HEK293 (cell line): ENCODE results near the gene PIM3.

ENCODE experiments used
- GLI4 ChIP-seq: fragments of 450-650 bp; formaldehyde crosslinking; IDR thresholded peaks from 2 replicates; pipeline ENCODE4 v1.5.1; 2016; ENCODE audit warnings: missing biosample characterization, missing genetic modification characterization
- GLIS1 ChIP-seq: fragments of 450-650 bp; formaldehyde crosslinking; IDR thresholded peaks from 2 replicates; pipeline ENCODE4 v1.5.1; 2016; ENCODE audit warnings: missing biosample characterization, missing genetic modification characterization
- HOXD13 ChIP-seq: sonication (generic); formaldehyde crosslinking; IDR thresholded peaks from 2 replicates; pipeline ENCODE4 v1.8.0; 2022; ENCODE audit warnings: missing genetic modification reagents, borderline replicate concordance
- SETDB1 ChIP-seq: IDR thresholded peaks from one replicate; pipeline ENCODE4 v1.6.1; 2017; ENCODE audit warnings: mild to moderate bottlenecking, low read length, moderate library complexity, mixed read lengths; ENCODE audit not compliant: insufficient read length
- YY1 ChIP-seq: fragments of 450-650 bp; formaldehyde crosslinking; IDR thresholded peaks from 2 replicates; pipeline ENCODE4 v1.5.1; 2018; ENCODE audit warnings: missing biosample characterization, missing genetic modification characterization
- ZEB2 ChIP-seq: fragments of 450-650 bp; formaldehyde crosslinking; IDR thresholded peaks from 2 replicates; pipeline ENCODE4 v1.5.1; 2016; ENCODE audit warnings: missing biosample characterization, missing genetic modification characterization
- ZFP37 ChIP-seq: fragments of 450-650 bp; formaldehyde crosslinking; IDR thresholded peaks from 2 replicates; pipeline ENCODE4 v1.5.1; 2016; ENCODE audit warnings: missing biosample characterization, missing genetic modification characterization
- ZNF19 ChIP-seq: fragments of 450-650 bp; formaldehyde crosslinking; IDR thresholded peaks from 2 replicates; pipeline ENCODE4; 2016; ENCODE audit warnings: missing biosample characterization, missing genetic modification characterization, low read depth
- ZNF23 ChIP-seq: fragments of 450-650 bp; formaldehyde crosslinking; IDR thresholded peaks from 2 replicates; pipeline ENCODE4 v1.5.1; 2016; ENCODE audit warnings: missing biosample characterization, missing genetic modification characterization, borderline replicate concordance
- ZNF324 ChIP-seq: fragments of 450-650 bp; formaldehyde crosslinking; IDR thresholded peaks from 2 replicates; pipeline ENCODE4 v1.5.1; 2016; ENCODE audit warnings: missing biosample characterization, missing genetic modification characterization
- ZNF341 ChIP-seq: fragments of 450-650 bp; formaldehyde crosslinking; IDR thresholded peaks from 2 replicates; pipeline ENCODE4; 2016; ENCODE audit warnings: low read depth, missing biosample characterization, missing genetic modification characterization
- ZNF366 ChIP-seq: fragments of 450-650 bp; formaldehyde crosslinking; conservative IDR thresholded peaks from 2 replicates; pipeline ENCODE4 v1.5.1; 2016; ENCODE audit warnings: missing biosample characterization, missing genetic modification characterization
- ZNF433 ChIP-seq: fragments of 450-650 bp; formaldehyde crosslinking; IDR thresholded peaks from 2 replicates; pipeline ENCODE4 v1.5.1; 2016; ENCODE audit warnings: missing biosample characterization, missing genetic modification characterization, low read depth
- ZNF544 ChIP-seq: fragments of 450-650 bp; formaldehyde crosslinking; IDR thresholded peaks from 2 replicates; pipeline ENCODE4 v1.5.0; 2017; ENCODE audit warnings: missing biosample characterization, missing genetic modification characterization
- ZNF701 ChIP-seq: fragments of 450-650 bp; formaldehyde crosslinking; IDR thresholded peaks from 2 replicates; pipeline ENCODE4 v1.5.1; 2016; ENCODE audit warnings: missing biosample characterization, missing genetic modification characterization
- ZNF837 ChIP-seq: fragments of 450-650 bp; formaldehyde crosslinking; IDR thresholded peaks from 2 replicates; pipeline ENCODE4 v1.5.1; 2016; ENCODE audit warnings: missing biosample characterization, missing genetic modification characterization
- TF ChIP-seq, protein P1 (sequence below): fragments of 450-650 bp; formaldehyde crosslinking; IDR thresholded peaks from 2 replicates; pipeline ENCODE4 v1.5.1; 2016; ENCODE audit warnings: missing biosample characterization, missing genetic modification characterization
- TF ChIP-seq, protein P2 (sequence below): fragments of 450-650 bp; formaldehyde crosslinking; IDR thresholded peaks from 2 replicates; pipeline ENCODE4 v1.5.1; 2016; ENCODE audit warnings: missing biosample characterization, missing genetic modification characterization
- TF ChIP-seq, protein P3 (sequence below): fragments of 450-650 bp; formaldehyde crosslinking; IDR thresholded peaks from 2 replicates; pipeline ENCODE4 v1.5.1; 2016; ENCODE audit warnings: missing biosample characterization, missing genetic modification characterization
- TF ChIP-seq, protein P4 (sequence below): sonication (generic); formaldehyde crosslinking; IDR thresholded peaks from 2 replicates; pipeline ENCODE4 v1.8.1; 2022; ENCODE audit warnings: mild to moderate bottlenecking, moderate library complexity, missing genetic modification reagents
- TF ChIP-seq, protein P5 (sequence below): fragments of 450-650 bp; formaldehyde crosslinking; IDR thresholded peaks from 2 replicates; pipeline ENCODE4 v1.5.1; 2016; ENCODE audit warnings: missing biosample characterization, missing genetic modification characterization
- TF ChIP-seq, protein P6 (sequence below): fragments of 450-650 bp; formaldehyde crosslinking; conservative IDR thresholded peaks from 2 replicates; pipeline ENCODE4 v1.5.1; 2016; ENCODE audit warnings: low read depth, missing biosample characterization, missing genetic modification characterization
- TF ChIP-seq, protein P7 (sequence below): IDR thresholded peaks from 2 replicates; pipeline ENCODE4 v1.6.1; 2011; ENCODE audit warnings: mild to moderate bottlenecking, low read depth, low read length, borderline replicate concordance

PIM3 gene

DNA sequence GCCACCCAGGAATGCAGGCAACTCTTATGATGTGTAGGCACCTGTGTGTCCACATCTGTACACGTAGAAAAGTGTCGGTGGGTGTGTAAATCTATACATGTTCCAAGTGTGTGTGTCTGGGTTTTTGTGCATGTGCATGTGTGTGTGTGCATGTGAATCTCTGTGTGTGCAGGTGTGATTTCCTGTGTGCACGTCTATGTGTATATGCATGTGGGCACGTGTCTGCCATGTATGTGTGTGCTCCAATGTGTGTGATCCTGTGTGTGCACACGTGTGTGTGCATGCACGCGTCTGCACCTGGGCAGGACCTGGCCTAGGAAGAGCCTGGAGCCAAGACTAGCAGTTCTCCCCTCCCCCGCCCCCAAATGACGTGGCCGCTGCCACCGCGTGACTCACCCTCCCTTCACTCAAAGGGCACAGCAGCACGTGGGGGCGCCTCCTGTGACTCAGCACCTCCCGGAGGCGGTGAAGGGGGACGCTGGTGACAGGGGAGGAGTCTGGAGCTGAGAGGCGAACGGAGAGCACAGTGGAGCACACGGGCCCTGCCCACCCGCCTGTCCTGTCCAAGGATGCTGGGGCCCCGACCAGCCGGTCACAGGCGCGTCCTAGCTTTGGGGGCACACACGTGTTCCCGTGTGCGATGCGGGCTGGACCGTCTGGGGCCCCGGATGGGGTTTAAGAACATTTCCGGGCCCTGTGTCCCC is 10.1 kb downstream of the PIM3 start (continued):
- TF ChIP-seq ZNF366 (tag by site-specific recombination): 0 out of 2 replicates have a peak, but pooled peaks have one; percentile 44
- TF ChIP-seq ZEB2 (tag by site-specific recombination): peak; percentile 98
- no peak for TF ChIP-seq ZNF433
- TF ChIP-seq, protein P1, sequence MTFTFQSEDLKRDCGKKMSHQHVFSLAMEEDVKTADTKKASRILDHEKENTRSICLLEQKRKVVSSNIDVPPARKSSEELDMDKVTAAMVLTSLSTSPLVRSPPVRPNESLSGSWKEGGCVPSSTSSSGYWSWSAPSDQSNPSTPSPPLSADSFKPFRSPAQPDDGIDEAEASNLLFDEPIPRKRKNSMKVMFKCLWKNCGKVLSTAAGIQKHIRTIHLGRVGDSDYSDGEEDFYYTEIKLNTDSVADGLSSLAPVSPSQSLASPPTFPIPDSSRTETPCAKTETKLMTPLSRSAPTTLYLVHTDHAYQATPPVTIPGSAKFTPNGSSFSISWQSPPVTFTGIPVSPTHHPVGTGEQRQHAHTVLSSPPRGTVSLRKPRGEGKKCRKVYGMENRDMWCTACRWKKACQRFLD: no peak
- TF ChIP-seq ZNF837 (tag by site-specific recombination): no peak
- TF ChIP-seq ZNF19 (tag by site-specific recombination): no peak
- TF ChIP-seq SETDB1: no peak
- no peak for TF ChIP-seq YY1 (tag by site-specific recombination)
- TF ChIP-seq ZNF23 (tag by site-specific recombination): no peak
- TF ChIP-seq, protein P2, sequence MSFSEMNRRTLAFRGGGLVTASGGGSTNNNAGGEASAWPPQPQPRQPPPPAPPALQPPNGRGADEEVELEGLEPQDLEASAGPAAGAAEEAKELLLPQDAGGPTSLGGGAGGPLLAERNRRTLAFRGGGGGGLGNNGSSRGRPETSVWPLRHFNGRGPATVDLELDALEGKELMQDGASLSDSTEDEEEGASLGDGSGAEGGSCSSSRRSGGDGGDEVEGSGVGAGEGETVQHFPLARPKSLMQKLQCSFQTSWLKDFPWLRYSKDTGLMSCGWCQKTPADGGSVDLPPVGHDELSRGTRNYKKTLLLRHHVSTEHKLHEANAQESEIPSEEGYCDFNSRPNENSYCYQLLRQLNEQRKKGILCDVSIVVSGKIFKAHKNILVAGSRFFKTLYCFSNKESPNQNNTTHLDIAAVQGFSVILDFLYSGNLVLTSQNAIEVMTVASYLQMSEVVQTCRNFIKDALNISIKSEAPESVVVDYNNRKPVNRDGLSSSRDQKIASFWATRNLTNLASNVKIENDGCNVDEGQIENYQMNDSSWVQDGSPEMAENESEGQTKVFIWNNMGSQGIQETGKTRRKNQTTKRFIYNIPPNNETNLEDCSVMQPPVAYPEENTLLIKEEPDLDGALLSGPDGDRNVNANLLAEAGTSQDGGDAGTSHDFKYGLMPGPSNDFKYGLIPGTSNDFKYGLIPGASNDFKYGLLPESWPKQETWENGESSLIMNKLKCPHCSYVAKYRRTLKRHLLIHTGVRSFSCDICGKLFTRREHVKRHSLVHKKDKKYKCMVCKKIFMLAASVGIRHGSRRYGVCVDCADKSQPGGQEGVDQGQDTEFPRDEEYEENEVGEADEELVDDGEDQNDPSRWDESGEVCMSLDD (tag by site-specific recombination): peak; percentile 99
- peak; percentile 72 for TF ChIP-seq ZFP37 (tag by site-specific recombination)
- TF ChIP-seq, protein P3, sequence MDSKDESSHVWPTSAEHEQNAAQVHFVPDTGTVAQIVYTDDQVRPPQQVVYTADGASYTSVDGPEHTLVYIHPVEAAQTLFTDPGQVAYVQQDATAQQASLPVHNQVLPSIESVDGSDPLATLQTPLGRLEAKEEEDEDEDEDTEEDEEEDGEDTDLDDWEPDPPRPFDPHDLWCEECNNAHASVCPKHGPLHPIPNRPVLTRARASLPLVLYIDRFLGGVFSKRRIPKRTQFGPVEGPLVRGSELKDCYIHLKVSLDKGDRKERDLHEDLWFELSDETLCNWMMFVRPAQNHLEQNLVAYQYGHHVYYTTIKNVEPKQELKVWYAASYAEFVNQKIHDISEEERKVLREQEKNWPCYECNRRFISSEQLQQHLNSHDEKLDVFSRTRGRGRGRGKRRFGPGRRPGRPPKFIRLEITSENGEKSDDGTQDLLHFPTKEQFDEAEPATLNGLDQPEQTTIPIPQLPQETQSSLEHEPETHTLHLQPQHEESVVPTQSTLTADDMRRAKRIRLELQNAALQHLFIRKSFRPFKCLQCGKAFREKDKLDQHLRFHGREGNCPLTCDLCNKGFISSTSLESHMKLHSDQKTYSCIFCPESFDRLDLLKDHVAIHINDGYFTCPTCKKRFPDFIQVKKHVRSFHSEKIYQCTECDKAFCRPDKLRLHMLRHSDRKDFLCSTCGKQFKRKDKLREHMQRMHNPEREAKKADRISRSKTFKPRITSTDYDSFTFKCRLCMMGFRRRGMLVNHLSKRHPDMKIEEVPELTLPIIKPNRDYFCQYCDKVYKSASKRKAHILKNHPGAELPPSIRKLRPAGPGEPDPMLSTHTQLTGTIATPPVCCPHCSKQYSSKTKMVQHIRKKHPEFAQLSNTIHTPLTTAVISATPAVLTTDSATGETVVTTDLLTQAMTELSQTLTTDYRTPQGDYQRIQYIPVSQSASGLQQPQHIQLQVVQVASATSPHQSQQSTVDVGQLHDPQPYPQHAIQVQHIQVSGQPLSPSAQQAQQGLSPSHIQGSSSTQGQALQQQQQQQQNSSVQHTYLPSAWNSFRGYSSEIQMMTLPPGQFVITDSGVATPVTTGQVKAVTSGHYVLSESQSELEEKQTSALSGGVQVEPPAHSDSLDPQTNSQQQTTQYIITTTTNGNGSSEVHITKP (tag by site-specific recombination): peak; percentile 71
- TF ChIP-seq, protein P4, sequence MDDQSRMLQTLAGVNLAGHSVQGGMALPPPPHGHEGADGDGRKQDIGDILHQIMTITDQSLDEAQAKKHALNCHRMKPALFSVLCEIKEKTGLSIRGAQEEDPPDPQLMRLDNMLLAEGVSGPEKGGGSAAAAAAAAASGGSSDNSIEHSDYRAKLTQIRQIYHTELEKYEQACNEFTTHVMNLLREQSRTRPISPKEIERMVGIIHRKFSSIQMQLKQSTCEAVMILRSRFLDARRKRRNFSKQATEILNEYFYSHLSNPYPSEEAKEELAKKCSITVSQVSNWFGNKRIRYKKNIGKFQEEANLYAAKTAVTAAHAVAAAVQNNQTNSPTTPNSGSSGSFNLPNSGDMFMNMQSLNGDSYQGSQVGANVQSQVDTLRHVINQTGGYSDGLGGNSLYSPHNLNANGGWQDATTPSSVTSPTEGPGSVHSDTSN (CRISPR knock-in tag): no peak
- TF ChIP-seq ZNF341 (tag by site-specific recombination): peak; percentile 94
- no peak for TF ChIP-seq HOXD13 (CRISPR knock-in tag)
- TF ChIP-seq, protein P5, sequence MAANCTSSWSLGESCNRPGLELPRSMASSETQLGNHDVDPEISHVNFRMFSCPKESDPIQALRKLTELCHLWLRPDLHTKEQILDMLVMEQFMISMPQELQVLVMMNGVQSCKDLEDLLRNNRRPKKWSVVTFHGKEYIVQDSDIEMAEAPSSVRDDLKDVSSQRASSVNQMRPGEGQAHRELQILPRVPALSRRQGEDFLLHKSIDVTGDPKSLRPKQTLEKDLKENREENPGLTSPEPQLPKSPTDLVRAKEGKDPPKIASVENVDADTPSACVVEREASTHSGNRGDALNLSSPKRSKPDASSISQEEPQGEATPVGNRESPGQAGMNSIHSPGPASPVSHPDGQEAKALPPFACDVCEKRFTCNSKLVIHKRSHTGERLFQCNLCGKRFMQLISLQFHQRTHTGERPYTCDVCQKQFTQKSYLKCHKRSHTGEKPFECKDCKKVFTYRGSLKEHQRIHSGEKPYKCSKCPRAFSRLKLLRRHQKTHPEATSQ: 0 out of 2 replicates have a peak, but pooled peaks have one; percentile 61
- no peak for TF ChIP-seq GLI4 (tag by site-specific recombination)
- TF ChIP-seq, protein P6, sequence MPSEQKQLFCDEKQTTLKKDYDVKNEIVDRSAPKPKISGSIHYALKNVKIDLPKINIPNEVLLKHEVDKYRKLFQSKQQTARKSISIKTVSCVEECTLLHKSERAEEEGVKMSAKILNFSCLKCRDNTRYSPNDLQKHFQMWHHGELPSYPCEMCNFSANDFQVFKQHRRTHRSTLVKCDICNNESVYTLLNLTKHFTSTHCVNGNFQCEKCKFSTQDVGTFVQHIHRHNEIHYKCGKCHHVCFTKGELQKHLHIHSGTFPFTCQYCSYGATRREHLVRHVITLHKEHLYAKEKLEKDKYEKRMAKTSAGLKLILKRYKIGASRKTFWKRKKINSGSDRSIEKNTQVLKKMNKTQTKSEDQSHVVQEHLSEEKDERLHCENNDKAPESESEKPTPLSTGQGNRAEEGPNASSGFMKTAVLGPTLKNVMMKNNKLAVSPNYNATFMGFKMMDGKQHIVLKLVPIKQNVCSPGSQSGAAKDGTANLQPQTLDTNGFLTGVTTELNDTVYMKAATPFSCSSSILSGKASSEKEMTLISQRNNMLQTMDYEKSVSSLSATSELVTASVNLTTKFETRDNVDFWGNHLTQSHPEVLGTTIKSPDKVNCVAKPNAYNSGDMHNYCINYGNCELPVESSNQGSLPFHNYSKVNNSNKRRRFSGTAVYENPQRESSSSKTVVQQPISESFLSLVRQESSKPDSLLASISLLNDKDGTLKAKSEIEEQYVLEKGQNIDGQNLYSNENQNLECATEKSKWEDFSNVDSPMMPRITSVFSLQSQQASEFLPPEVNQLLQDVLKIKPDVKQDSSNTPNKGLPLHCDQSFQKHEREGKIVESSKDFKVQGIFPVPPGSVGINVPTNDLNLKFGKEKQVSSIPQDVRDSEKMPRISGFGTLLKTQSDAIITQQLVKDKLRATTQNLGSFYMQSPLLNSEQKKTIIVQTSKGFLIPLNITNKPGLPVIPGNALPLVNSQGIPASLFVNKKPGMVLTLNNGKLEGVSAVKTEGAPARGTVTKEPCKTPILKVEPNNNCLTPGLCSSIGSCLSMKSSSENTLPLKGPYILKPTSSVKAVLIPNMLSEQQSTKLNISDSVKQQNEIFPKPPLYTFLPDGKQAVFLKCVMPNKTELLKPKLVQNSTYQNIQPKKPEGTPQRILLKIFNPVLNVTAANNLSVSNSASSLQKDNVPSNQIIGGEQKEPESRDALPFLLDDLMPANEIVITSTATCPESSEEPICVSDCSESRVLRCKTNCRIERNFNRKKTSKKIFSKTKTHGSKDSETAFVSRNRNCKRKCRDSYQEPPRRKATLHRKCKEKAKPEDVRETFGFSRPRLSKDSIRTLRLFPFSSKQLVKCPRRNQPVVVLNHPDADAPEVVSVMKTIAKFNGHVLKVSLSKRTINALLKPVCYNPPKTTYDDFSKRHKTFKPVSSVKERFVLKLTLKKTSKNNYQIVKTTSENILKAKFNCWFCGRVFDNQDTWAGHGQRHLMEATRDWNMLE (tag by site-specific recombination): no peak
- peak; percentile 97 for TF ChIP-seq ZNF324
- TF ChIP-seq, protein P7, sequence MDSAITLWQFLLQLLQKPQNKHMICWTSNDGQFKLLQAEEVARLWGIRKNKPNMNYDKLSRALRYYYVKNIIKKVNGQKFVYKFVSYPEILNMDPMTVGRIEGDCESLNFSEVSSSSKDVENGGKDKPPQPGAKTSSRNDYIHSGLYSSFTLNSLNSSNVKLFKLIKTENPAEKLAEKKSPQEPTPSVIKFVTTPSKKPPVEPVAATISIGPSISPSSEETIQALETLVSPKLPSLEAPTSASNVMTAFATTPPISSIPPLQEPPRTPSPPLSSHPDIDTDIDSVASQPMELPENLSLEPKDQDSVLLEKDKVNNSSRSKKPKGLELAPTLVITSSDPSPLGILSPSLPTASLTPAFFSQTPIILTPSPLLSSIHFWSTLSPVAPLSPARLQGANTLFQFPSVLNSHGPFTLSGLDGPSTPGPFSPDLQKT: no peak
- no peak for TF ChIP-seq ZNF544 (tag by site-specific recombination)
- TF ChIP-seq GLIS1 (tag by site-specific recombination): peak; percentile 99
- no peak for TF ChIP-seq ZNF701 (tag by site-specific recombination)
